HG02759 (cell line): ENCODE measurements around the gene HIVEP3.

Experiments used
- ATAC-seq: cut with Tn5 transposase; IDR thresholded peaks from one replicate; pipeline ENCODE4 v1.9.1; 2021; ENCODE audit warnings: mild to moderate bottlenecking, moderate library complexity; ENCODE audit not compliant: unreplicated experiment

HIVEP3 gene

DNA sequence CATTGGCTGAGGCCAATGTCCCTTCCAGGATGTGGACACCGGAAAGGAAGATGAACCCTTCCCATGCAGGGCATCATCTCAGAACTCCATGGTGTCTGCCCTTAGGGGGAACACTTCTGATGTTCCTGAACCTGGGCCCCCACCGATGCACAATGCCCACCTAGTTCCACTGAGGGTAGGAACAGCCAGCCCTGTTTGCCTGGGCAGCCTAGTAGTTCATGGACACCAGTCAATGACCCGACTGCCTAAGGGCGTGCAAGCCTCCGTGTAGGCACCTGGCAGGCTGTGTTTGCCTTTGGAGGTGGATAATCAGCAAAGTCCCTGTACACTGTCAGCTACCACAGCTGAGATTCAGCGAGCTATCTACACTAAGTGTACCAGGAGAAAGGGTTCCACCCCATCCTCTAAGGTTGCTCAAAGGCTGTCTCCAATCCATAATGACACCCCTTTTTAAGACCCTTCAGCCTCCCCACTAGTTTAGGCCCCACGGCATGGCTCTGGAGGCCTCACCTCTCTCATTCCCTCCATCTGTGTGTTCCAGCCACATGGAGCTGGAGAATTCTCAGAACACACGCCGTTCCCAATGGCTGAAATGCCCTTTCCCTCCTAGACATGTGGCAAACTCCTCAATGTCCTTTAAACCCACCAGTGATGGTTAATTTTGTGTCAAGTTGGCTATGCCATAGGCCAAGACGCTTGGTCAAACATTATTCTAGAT lies 309.4 kb downstream of the HIVEP3 start:
- ATAC-seq: no peak

DNA sequence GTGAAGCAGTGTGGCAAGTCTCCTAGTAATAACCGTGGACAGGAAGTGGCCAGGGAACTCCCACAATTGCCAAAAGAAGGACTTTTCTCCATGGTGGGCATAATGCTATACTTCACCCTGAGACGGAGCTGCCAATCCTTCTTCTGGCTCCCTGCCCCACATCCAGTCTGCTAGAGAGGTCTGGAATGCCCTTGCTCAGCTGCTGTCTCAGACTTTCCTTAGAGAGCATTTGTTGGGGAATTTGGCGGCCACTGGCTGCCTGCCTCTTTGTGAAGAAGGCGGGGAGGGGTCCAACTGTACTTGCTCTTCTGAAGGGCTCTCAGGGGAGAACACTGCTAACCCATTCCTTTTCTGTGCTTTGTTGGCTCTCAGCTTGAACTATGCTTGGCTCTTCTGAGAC lies 310.5 kb downstream of the HIVEP3 start:
- no peak for ATAC-seq

DNA sequence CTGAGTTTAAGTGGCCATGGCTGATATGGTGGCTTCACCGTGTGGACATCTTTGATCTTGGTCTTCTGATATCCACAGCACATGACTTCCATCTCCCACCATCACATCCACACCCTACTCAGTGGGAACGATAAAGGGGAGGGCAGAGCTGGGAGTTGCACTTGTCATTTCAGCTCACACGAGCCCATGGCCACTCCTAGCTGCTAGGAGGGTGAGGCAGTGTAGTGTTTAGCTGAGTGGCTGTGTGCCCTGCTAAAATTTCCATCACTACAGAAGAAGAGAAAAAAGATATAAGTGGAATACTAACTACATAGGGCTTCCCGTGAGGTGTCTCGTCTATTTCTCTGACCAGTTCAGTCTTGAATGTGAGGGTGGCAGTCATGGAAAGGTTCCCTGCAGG lies 310.9 kb downstream of the HIVEP3 start:
- ATAC-seq: no peak

DNA sequence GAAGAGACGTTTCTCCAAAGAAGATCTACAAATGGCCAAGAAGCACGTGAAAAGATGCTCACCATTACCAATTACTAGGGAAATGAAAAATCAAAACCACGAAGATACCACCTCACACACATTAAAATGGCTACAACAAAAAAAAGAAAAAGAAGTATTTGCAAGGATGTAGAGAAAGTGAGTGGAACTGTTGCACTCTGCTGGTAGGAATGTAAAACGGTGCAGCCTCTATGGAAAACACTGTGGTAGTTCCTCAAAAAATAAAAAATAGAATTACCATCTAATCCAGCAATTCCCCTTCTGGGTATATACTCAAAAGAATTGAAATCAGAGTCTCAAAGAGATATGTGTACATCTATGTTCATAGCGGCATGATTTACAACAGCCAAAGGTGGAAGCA lies 318.8 kb downstream of the HIVEP3 start:
- ATAC-seq: no peak

DNA sequence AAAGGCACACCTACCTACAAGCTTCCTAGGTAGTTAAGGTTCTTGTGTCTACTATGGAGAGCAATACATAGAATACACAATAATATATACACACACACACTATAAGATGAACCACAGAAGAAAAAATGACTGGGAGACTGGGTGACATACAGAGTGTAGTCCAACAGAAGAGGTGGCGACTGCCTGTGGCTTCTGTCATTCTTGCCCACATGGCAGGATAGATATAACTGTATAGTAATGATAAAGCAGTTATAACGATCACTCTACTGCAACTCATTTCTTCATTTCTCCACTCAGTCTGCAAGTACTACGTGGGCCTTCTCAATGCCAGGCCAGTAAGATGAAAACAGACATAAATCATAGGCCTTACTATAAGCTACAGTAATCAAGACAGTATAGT lies 320.4 kb downstream of the HIVEP3 start:
- ATAC-seq: no peak

DNA sequence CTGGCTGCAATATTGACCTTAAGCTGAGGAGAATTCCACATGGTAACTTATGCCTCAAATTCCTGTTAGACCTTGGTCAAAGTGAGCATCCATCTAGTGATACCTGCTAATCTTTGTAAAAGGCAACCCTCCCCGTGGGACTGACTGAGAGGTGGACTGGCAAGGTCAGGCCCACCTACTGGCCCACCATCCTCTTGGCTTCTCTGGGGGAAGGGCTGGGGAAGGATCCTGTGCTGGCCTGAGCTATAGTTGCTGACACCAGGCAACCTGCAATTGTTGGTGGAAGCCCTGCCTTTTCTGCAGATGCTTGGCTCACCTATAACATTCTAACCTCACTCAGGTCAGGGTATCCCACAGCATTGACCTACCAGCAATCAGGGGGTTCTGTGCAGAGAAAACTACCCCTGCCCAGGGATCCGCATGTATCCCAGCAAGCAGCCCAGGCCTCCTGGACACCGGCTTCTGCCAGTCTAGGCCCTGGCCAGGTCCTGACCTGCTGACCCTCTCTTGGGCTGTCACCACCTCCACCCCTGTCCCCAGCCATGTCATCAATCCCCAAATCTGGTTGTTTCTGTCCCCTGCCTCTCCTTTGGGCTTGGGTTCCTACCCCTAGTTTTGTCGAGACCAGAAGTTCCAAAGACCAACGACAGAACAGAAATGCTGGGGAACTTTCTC lies 326.1 kb downstream of the HIVEP3 start:
- ATAC-seq: no peak

DNA sequence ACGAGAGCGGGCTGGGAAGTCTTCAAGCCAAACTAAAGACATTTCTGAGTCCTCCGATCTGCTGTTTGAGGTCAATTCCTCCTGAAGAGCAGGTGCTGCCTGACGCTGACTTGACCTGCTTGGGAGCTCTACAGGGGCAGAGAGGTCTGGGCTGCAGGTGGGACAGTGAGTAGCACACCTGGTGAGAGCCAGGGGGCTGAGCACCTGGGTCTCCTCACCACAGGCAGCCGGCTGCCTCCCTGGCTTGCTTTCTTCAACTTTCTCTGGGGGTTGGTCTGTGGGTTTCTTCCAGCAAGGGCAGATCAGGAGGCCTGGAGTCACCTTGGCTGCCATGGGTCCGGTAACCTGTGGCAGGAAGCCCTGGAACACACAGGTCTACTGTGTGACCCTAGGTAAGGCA lies 326.8 kb downstream of the HIVEP3 start:
- no peak for ATAC-seq

DNA sequence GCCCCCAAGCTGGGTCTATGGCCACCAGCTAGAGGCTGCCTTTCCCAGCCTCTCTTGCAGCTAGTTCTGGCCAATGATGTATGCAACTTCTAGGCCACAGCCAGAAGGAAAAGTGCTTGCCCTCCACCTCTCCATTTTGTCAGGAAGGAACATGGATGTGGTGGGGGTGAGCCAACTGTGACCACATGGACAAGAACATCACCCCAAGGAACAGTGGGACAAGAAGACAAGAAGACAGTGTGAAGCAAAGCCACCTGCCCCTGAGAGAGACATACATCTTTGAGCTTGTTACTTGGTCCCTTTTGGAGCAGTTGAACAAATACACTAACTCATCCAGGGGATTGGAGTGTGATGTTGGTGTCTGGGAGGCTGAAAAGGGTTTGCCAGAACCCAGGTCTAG lies 328.4 kb downstream of the HIVEP3 start:
- no peak for ATAC-seq

DNA sequence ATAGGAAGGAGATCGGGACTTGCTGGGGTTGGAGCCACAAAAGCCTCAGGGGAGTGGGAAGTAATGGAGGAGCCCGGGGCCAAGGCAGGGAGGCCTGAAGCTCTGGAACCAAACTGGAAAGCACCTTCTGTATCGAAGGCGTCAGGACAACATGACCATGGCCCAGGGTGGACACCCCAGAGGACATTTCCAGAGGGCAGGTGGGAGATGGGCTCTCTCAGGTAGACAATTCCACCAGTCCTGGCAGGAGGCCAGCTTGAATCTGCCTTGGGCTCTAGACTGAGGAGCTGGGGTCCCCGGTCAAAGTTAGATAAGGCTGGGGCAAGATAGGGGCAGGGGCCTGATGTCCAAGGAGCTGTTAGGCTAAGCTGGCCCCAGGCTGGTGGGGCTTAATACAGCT lies 329.3 kb downstream of the HIVEP3 start:
- ATAC-seq: no peak

DNA sequence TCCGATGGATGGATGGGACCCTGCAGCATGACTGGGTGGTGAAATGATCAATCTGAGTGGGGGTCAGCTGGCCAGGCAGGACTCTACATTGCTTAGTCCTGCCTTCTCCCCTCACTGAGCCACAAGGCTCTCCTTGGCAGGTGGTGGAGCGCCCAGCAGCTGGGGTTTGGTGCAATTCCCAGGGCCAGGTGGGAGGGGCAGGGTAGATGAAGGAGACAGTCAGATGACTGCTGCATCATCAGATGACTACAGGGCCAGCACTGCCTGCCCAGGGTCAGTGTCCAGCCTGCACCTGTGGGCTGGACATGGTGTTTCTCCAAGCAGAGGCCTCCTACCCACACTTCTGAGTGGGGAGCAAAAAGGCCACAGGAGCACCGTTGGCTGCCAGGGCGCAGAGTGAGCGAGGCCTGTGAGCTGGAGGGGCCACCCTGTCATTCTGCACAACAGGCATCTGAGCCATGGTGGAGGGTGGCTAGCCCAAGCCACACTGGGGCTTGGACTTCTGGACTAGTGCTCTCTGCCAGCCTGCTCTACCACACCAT lies 330.3 kb downstream of the HIVEP3 start:
- no peak for ATAC-seq

DNA sequence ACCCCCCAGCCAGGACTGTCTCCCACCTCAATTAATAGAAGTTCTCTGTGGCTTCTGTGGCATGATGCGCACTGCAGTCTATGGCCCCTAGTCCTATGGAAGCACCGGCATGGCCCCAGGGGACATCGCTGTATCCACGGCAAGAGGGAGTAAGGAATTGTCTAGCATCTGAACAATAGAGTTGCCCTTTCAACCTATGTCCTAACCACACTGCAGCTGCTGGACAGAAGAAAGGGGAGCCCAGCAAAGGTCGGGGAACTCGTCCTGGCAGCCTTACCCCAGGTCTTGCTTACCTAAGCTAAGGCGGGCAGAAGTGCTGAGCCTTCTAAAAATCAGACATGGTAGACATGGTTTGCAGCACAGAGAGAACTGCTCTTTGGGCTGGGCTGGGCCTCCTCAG lies 330.9 kb downstream of the HIVEP3 start:
- ATAC-seq: no peak

DNA sequence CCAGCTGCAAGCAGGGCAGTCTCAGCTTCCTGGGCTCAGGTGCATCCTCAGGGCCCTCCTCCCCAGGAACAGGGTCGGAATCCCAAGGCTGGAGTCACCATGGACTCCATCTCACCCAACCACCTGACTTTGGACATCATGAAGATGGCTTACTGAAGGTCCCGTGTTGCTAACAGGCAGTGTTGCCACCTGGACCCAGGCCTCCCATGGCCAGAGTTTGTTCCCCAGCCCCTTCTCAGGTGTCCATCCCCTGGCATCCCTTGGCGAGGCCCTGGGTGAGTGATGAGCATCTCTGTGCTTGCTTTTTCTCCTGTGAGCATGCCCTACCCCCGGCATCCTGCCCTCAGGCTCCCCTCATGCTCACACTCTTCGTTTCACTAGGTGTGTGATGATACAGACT lies 332.5 kb downstream of the HIVEP3 start:
- ATAC-seq: no peak

DNA sequence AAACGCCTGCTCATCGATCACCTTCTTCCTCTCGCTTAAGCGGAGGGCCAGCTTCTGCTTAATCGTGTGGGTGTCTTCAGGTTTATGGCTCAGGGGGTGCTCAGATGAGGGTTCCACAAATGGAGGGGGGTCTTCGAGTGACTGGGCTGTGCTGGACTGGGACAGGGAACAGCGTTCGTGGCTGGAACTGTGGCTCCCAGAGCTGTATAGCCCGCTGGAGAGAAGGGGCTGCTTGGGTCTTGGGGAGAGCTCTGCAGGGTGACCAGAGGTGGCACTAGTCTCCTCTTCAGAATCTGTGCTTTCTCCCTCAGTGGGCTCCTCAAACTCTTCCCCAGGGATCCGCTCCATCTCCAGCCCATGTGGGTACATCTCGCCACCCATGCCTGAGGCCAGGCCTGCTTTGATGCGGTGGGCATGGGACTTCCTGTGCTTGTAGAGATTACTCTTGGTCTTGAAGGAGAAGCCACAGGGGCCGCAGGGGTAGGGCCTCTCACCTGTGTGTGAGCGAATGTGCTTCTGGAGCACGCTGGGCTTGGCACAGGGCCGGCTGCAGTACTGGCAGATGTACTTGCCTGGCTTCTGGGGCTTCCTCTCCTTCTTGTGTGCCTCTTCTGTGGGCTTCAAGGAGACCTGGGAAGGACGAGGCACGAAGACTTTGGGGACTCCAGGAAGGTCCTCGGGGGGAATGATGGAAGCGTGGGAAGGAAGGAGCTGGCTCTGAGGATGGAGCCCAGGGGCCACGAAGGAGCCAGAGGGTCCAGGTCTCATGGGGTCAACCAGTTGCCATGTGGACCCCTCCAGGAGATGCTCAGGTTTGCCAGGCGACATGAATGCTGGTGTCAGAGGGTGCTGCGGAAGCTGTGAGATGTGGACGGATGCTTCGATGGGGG lies 334.8 kb downstream of the HIVEP3 start:
- ATAC-seq: no peak

DNA sequence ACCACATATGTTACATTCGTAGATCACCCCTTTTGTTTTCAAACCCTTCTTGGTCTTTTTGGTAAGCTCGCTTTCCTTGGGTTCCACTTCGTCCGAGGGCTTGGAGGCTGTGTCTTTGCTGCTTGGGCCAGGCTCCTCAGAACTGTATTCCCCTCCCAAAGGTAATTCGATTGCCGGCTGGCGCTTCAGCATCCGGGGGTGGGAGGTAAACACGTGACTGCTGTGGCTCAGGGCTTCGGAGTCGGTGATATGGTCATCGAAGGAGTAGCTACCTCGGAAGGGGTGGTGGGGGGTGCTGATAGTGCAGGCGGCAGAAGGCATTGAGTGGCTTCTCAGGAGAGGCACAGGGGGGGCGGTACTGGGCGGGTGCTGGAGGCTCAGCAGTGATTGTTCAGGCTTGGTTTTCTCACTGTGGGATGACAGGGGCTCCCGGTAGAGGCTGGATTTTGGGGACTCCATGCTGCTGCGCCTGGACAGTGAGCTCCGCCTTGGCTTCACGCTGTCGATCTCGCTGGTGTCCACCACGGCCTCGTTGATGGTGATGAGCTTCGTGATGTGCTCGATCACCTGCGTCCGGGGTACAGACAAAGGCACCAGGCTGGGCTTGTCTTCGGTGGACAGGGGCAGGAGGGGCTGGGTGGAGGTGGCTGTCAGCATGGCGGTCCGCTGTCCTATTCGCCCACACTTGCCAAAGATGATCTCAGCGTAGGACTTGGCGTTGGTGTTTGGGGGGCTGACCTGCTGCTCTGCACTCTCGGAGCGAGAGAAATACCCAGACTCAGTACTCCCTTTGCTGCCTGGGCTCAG lies 335.7 kb downstream of the HIVEP3 start:
- no peak for ATAC-seq

DNA sequence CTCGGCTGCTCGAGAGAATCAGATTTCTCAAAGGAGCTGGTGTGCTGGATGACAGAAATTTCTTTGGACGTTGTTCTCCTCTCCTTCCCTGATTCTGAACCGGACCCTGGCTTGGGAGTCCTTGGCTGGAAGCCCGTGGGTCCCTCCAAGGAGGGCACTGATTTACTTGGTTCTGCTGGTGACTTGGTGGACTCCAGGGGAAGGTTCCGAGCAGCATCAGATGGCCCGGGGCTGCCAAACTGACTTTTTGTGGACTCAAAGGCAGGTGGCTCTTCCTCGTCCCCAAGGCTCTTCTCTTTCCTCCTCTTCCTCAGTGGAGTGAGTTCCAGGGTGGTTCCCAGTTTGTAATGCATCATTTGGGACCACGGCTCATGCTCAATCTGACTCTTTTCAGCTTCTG lies 336.4 kb downstream of the HIVEP3 start:
- no peak for ATAC-seq

DNA sequence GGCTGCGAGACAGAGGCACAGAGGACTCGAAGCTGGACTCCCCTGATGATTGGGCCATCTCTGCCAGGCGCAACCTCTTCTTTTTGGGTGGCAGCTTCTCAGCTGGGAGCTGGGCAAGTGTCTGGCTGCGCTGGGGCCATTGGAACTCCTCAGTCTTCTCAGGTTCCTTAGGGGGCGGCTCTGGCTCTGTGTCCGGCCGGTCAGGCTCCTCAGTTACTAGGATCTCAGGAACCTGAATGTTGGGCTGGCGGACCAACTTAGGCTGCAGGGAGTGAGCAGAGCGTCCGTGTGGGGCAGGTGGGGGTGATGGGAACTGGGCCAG lies 336.8 kb downstream of the HIVEP3 start:
- no peak for ATAC-seq

DNA sequence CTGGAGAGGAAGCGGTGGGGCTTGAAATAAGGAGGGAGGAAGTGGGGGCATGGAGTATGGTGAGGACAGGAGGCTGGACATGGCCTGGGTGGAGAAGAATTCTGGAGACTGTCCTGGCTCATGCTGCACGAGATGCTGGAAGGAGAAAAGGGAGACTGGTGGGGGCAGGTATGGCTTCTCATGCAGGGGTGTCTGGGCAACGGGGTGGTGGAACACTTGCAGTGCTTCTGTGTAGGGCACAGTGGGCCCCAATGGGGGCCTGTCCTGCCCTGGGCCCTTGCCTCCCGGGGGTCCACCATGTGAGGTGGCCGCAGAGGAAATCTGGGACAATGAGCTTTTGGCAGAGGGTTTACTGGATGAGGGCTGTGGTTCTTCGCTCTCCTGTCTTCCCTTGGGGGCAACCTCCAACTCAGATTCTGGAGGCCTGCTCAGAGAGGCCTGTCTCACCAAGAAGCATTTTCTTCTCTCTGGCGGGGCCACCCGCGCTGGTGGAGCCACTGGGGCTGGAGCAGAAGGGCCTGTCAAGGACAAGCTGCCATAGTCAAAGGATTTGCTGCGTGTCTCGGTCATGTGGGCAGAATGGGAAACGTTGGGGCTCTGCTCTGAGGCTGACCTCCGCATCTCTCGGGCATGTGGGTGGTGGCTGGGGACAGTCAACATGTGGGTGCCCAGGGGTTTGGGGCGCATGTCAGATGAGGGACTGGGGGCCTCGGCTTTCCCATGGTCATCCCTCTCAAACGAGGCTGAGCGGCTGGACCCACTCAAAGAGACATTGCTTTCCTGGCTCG lies 337.3 kb downstream of the HIVEP3 start:
- no peak for ATAC-seq

DNA sequence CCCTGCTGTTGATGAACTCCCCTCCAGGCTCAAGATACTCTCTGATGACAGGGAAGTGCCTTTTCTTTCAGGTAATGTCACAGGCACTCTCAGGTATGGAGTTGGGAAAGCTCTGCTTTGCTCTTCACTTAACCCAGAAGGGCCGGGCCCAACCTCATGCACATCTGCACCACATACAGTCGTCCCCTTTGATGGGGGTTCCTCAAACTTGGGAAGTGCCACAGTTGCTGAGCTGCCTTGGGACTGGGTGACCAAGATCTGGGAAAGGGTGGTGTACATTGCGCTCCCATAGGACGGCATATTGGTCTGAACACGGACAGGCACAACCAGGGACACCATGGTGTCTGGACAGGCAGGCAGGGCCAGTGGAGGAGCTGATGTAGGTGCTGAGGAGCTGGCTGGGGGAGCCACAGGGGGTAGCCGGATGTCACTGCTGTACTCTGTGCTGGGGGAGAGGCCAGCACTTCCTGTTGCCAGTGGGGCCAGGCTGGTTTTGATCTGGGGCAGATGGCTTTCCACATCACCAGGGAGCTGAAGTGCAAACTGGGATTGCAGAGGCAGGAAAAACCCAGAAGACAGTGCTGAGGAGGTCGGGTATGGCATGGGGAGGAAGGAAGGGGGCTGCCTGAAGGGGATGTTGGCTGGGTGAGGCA lies 338.1 kb downstream of the HIVEP3 start:
- ATAC-seq: no peak

DNA sequence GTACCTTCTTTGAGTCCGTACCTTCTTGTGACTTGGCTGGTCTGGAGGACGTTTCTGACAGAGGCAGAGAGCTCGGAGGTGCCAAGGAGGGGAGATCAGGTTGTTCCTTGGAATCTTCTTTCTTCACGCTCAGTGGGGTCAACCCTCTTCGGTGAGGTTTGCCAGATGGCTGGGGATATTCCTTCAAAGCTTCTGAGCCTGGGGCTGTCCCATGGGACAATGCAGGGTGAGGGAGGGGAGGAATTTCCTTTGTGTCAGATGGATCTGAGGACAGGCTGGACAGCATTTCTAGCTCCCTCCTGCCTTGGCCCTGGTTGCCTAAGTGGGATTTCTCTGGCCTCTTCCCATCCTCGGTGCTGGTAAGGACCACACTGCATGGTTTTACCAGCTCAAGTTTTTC lies 338.7 kb downstream of the HIVEP3 start:
- ATAC-seq: no peak
